NB4 (cell line): ENCODE data around the gene DYNLT3.
A peak's percentile ranks its signal among the peaks of the same experiment; 100 is the strongest.

Experiments used
- DNase-seq: peaks from one replicate; pipeline ENCODE4 v3.0.0; 2010; ENCODE audit warnings: low read depth
- H3K4me3 ChIP-seq: one replicate; pipeline ENCODE4 v1.5.1; 2011; ENCODE audit warnings: mild to moderate bottlenecking, low read depth, low read length, moderate library complexity
- MAX ChIP-seq: IDR thresholded peaks from 2 replicates; pipeline ENCODE4 v1.6.1; 2011; ENCODE audit warnings: low read depth, low read length
- MYC ChIP-seq: IDR thresholded peaks from 2 replicates; pipeline ENCODE4 v1.6.1; 2011; ENCODE audit warnings: low read depth, low read length
- POLR2A ChIP-seq: IDR thresholded peaks from 2 replicates; pipeline ENCODE4 v1.6.1; 2011; ENCODE audit warnings: mild to moderate bottlenecking; ENCODE audit not compliant: insufficient read length; ENCODE audit errors: extremely low read depth
- TF ChIP-seq, protein P1 (sequence below): IDR thresholded peaks from one replicate; pipeline ENCODE4 v1.5.1; 2012; ENCODE audit warnings: low read depth, low read length

DYNLT3 gene

DNA sequence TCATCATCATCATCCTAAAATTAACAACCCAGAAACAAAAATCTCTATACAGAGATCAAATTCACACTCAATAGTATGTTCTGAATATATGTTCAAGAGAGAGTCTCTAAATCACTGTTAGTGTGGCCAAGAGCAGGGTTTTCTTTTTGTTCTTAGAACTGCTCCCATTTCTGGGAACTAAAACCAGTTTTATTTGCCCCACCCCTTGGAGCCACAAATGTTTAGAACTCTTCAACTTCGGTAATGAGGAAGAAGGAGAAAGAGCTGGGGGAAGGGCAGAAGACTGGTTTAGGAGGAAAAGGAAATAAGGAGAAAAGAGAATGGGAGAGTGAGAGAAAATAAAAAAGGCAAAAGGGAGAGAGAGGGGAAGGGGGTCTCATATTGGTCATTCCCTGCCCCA, 35.3 kb downstream of the DYNLT3 start:
- no peak overlapping the region for H3K4me3 ChIP-seq
- DNase-seq = no peak
- TF ChIP-seq MYC (no peak), MAX (no peak), POLR2A (no peak)
- TF ChIP-seq, protein P1, sequence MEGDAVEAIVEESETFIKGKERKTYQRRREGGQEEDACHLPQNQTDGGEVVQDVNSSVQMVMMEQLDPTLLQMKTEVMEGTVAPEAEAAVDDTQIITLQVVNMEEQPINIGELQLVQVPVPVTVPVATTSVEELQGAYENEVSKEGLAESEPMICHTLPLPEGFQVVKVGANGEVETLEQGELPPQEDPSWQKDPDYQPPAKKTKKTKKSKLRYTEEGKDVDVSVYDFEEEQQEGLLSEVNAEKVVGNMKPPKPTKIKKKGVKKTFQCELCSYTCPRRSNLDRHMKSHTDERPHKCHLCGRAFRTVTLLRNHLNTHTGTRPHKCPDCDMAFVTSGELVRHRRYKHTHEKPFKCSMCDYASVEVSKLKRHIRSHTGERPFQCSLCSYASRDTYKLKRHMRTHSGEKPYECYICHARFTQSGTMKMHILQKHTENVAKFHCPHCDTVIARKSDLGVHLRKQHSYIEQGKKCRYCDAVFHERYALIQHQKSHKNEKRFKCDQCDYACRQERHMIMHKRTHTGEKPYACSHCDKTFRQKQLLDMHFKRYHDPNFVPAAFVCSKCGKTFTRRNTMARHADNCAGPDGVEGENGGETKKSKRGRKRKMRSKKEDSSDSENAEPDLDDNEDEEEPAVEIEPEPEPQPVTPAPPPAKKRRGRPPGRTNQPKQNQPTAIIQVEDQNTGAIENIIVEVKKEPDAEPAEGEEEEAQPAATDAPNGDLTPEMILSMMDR = no peak

DNA sequence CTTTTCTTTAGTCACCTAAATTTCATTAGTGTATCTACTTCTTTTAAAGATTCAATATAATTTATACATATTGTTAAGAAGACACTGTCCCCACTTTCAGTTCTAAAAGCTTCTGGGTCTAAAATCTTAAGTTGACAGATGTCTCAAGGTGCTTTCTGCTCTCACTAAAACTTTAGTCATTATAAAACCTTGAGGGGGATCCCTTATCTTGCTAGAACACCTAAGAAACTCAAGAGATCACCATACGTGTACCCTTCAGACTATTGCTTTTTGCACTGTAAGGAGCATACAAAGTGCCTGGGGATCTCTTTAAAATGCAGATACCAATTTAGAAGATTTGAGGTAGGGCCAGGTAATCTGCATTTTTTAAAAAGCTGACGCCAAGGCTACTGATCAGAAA, 37.4 kb downstream of the DYNLT3 start:
- no peak overlapping the region for H3K4me3 ChIP-seq
- TF ChIP-seq, protein P1 = no peak
- TF ChIP-seq MAX (no peak), MYC (no peak), POLR2A (no peak)
- no peak for DNase-seq

DNA sequence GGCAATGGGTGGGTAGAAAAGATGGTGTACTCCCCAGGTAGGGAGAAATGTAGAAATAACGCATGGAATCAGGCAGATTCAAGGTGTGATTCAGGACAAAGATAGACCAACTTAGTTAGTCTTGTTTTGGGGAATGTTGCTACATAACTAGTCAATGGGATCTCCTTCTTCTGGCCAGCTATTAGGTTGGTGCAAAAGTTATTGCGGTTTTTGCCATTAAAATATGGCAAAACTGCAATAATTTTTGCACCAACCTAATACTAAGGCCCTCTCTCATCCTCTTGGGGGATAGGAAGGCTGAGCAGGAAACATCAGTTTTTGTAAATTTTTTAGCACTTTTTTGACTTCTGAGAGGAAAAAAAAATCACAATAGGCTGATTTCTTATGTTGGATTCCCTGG, 44.3 kb downstream of the DYNLT3 start:
- DNase-seq = no peak
- no peak overlapping the region for H3K4me3 ChIP-seq
- TF ChIP-seq, protein P1 = no peak
- TF ChIP-seq POLR2A = no peak
- TF ChIP-seq MAX = no peak
- TF ChIP-seq MYC = no peak

- peak; percentile 73 for DNase-seq
- TF ChIP-seq, protein P1 = no peak
- TF ChIP-seq POLR2A (no peak), MAX (no peak), MYC (no peak)
- no peak overlapping the region for H3K4me3 ChIP-seq
Measured at GRCh38 chrX:37802028-37802427, 45.3 kb downstream of the DYNLT3 start.

- DNase-seq = peak; percentile 31
- TF ChIP-seq, protein P1 = no peak
Measured at GRCh38 chrX:37800717-37801116, 46.7 kb downstream of the DYNLT3 start.

DNA sequence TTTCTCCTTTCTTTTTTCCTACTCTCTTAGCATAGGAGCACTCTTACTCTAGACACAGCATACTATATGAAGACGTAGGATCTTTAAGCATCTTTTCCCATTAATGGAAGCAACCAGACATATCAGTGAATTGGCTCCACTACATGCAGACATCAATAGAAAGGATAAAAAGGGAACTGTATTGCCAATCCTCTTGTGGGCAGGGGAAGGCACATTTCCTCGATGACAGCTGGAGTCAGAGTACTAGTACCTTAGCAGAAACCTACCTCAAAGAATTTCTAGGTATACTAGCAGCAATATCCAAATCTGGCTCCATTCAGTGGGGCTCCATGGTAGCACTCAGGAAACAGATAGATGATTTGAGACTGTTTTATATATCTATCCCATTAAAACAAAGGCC, 47.4 kb downstream of the DYNLT3 start:
- TF ChIP-seq MYC (no peak), POLR2A (no peak), MAX (no peak)
- TF ChIP-seq, protein P1 = no peak
- H3K4me3 ChIP-seq = no peak overlapping the region
- peak; percentile 21 for DNase-seq

More at GRCh38 chrX:37800717-37801116, 46.7 kb downstream of the DYNLT3 start:
- H3K4me3 ChIP-seq = no peak overlapping the region
